T follicular helper cell (primary cell): ENCODE measurements around the gene PDZD2.
"Not testable (repeated sequence)": the region's sequence is repeated elsewhere in the genome, so short reads cannot be mapped to it uniquely, and the experiment has no call there.

ENCODE experiments used
- DNase-seq: peaks from one replicate; pipeline ENCODE4 v3.0.0-alpha.2; 2020; ENCODE audit warnings: low read depth

Gene PDZD2

GRCh38 chr5:32013658-32014057, 374.7 kb downstream of the PDZD2 start:
- DNase-seq: no peak

- no peak for DNase-seq
Observed at GRCh38 chr5:32014096-32014745, 375.3 kb downstream of the PDZD2 start.

GRCh38 chr5:32015262-32015661, 376.3 kb downstream of the PDZD2 start:
- DNase-seq: not testable (repeated sequence)

DNA sequence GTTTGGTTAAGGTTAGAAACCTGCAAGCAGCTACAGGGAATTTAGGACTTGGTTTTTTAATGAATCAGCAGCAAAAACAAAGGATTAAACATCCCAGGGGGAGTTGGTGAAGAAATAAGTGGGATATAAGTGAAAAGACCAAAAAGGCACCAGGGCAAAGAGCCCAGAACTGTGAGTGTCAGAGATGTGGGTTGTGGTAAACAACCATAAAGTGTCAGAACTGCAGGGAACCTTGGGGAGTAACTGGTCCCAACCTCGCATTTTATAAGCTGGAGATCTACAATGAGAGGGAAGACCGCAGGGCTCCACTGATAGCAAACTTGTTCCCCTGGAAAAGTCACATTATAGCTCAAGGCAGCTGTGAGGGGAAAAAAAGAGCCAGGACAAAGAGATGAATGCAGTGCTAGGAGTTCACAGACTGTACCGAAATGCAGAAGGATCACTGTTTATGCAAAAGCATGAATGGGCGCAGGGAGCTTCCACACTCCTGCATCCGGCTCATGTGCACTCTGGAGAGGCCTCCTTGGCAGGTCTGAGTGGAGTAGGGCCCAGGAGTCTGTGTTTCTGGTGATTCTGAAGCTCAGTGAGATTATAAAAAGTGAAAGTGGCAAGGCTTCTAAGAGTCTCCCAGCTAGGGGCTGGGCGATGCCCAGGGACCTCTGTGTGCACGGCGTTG, 378.9 kb downstream of the PDZD2 start:
- DNase-seq: no peak

DNA sequence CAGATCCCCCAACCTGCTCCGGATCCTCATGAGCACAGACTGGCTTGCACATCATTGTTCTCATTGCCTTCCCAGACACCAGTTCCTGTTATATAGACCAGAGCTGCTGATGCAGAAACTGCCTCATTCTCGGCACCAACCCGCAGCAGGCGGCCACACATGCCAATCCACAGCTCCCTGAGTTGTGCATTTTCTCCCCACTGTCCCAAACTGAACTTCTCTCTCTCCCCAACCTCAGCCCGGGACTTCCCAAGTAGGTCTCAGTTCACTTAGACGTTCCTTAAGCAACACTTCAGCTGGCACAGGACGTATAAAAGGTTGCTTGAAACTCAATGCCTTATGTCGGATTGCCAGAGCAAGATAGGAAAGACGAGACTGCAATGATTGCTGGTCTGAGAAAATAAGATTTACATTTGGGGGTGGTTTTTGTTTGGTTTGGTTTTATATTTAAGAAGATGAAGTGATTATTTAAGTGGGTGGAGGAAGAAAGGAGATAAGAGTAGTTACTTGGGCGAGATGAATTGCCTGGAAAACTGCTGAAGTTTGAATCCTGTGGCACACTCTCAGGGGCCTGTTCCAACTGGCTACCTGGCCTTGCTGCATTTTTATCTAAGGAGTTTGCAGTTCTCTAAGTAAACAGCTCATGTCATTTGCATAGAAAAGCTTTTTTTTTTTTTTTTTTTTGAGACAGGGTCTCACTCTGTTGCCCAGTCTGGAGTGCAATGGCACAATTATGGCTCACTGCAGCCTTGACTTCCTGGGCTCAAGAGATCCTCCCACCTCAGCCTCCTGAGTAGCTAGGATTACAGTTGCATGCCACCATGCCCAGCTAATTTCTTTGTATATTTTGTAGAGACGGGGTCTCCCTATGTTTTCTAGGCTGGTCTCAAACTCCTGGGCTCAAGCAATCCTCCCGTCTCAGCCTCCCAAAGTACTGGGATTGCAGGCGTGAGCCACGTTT, 379.8 kb downstream of the PDZD2 start:
- DNase-seq: no peak

DNA sequence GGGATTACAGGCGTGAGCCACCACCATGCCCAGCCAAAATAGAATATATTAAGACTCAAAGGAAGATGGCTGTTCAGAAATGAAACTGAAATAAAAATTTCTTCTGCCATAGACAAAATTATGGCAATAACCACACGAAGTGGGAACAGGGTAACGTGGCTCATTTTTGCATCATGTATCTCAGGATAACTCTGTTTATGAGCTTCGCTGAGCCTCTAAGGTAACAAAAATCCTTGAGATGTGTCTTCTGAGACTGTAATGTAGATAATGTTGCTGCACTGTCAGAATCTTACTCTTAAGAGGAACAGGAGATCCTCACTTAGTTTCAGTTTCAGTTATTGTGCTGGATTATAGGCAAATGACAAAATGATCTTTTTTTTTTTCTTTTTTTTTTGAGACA, 381.3 kb downstream of the PDZD2 start:
- no peak for DNase-seq

GRCh38 chr5:32020946-32021345, 382.0 kb downstream of the PDZD2 start:
- no peak for DNase-seq

DNA sequence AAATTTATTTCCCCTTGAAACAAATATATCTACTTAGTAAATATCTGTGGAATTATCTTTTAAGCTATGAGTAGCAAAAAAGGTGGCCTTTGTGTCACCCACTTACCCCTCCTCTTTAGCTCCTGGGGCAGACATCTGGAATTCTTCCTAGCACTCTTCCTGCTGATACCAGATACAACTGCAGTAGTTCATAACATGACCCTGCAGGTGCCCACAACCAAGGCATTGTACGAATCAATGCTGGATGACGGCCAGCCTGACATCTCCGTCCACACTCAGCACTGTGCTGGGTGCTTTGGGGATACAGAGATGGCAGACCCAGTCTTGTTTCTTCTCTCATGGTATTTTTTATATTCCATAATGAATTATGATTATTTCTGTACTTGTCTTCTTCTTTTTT, 382.8 kb downstream of the PDZD2 start:
- DNase-seq: no peak

GRCh38 chr5:32022638-32023037, 383.7 kb downstream of the PDZD2 start:
- DNase-seq: no peak

DNA sequence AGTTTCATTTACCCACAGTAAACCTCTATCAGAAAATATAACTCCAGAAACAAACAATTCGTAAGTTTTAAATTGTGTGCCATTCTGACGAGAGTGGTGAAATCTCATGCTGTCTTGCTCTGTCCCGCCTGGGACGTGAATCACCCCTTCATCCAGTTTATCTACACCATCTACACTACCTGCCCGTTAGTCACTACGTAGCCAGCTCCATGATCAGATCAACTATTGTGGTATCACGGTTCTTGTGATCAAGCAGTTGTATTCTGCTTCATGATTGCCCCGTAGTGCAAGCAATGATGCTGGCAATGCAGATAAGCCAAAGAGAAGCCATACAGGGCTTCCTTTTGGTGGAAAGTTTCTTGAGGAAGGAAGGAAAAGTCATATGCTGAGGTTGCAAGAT, 384.9 kb downstream of the PDZD2 start:
- DNase-seq: no peak

DNA sequence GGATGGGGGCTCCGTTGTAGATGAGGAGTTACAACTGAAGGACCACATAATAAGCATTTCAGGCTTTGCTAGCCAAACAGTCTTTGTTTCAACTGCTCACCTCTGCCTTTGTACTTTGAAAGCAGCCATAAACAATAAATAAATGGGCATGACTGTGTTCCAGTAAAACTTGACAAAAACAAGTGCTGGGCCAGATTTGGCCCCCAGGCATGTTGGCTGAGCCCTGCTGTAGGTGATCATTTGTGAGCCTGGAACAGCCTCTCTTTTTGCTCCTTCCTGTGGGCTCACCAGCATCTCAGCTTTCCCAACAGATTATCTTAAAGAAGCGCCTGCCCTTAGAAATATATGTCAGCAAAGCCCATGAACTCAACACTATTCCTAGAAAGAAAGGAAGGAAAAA, 385.8 kb downstream of the PDZD2 start:
- DNase-seq: no peak

- no peak for DNase-seq
Observed at GRCh38 chr5:32027093-32027716, 388.3 kb downstream of the PDZD2 start.

- no peak for DNase-seq
Observed at GRCh38 chr5:32027717-32028458, 389.0 kb downstream of the PDZD2 start.

GRCh38 chr5:32029261-32029660, 390.3 kb downstream of the PDZD2 start:
- DNase-seq: no peak

DNA sequence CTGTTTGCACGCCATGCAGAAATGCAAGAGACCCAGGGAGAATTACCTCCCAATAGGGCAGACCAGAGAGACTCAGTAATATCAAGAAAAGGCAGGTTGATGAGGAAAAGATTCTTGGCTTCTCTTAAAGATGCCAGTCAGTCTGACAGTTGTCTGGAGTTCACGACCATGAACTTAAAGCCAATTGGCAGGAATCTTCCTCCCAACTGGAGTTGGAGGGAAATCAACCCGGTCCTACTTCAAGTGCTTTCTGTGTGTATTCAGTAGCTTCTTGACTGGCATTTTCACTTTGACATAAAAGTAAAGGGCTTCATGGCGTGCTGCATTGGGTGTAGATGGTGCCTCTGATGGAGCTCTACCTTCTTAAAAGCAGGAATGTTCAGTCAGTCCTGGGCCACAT, 390.9 kb downstream of the PDZD2 start:
- no peak for DNase-seq

GRCh38 chr5:32030222-32030621, 391.3 kb downstream of the PDZD2 start:
- DNase-seq: no peak

DNA sequence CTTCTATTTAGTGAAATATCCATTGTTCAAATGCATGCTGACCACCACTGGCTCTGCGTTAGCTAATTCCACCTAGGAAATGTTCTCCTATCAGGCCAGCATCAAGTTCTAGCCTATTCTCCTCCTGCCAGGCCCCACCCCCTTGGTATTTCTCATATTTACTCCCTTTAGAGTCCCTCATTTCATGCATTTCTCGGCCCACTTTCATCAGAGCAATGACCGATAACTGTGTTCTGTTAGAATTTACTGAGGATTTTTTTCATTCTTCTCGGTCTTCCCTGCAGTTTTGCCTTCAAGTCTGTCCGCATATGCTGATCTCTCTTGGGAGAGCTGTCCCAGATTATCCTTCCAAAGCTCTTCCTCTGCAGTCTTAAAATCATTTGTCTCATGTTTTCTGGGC, 391.8 kb downstream of the PDZD2 start:
- no peak for DNase-seq

GRCh38 chr5:32031089-32031488, 392.2 kb downstream of the PDZD2 start:
- no peak for DNase-seq

DNA sequence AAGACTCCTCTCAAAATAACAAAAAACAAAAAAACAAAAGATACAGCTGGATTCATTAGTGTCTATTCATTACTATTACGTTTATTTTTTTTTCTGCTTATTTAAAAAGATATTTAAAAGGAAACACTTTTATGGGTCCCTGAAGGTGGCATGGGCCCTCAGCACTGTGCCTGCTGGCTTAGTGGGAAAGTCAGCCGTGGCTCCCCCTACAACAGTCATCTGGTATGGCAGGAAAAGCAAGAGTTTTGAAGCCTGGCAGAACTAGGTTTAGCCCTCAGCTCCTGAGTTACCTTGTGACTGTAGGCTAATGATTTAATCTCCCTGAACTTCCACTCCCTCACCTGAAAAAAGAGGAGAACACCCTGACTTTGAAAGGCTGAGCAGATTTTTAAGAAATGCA, 399.6 kb downstream of the PDZD2 start:
- no peak for DNase-seq

GRCh38 chr5:32039133-32039532, 400.2 kb downstream of the PDZD2 start:
- DNase-seq: not testable (repeated sequence)

- DNase-seq: not testable (repeated sequence)
Observed at GRCh38 chr5:32039601-32040000, 400.7 kb downstream of the PDZD2 start.
